IPS DF 6.9 (cell line): ENCODE measurements around the gene PLCH1.

Experiments used
- DNase-seq: peaks from one replicate; pipeline ENCODE4 v3.0.0-alpha.2; 2013; ENCODE audit warnings: low read depth, low spot score
- H3K27ac ChIP-seq: one replicate; pipeline ENCODE4 v1.5.1; 2013; ENCODE audit warnings: low read length, control low read depth
- H3K27me3 ChIP-seq: 2 replicates; pipeline ENCODE4 v1.6.1; 2013; ENCODE audit warnings: mild to moderate bottlenecking, low read length; ENCODE audit not compliant: control insufficient read depth, insufficient read depth
- H3K36me3 ChIP-seq: 2 replicates; pipeline ENCODE4 v1.6.1; 2013; ENCODE audit warnings: low read length; ENCODE audit not compliant: control insufficient read depth, insufficient read depth
- H3K4me1 ChIP-seq: 2 replicates; pipeline ENCODE4 v1.6.1; 2013; ENCODE audit warnings: low read length; ENCODE audit not compliant: control insufficient read depth, insufficient read depth
- H3K4me3 ChIP-seq: 2 replicates; pipeline ENCODE4 v1.5.1; 2013; ENCODE audit warnings: mild to moderate bottlenecking, low read length
- H3K9me3 ChIP-seq: 2 replicates; pipeline ENCODE4 v1.6.1; 2013; ENCODE audit warnings: low read length, inconsistent platforms; ENCODE audit not compliant: control insufficient read depth, insufficient read depth
- WGBS: extraction: QIAGEN DNeasy Blood & Tissue Kit; methylation state at CpG from one replicate; pipeline ENCODE4 v1.1.7; 2013; ENCODE audit warnings: mixed read lengths, missing lambda C conversion rate; ENCODE audit not compliant: insufficient read length, insufficient coverage; 5-methylcytosine and 5-hydroxymethylcytosine counted together

Gene PLCH1

GRCh38 chr3:155727836-155728235 lies 17.0 kb downstream of the PLCH1 start:
- DNase-seq, result no peak
- Histone ChIP-seq H3K9me3 (no peaks in the 10 kb centered on the region), H3K4me3 (no peak overlapping the region), H3K27ac (no peak overlapping the region), H3K27me3 (no peaks in the 10 kb centered on the region), H3K4me1 (no peaks in the 10 kb centered on the region), H3K36me3 (no peaks in the 10 kb centered on the region)
- no CpG with 5 or more reads among the region's 3 CpGs for WGBS

DNA sequence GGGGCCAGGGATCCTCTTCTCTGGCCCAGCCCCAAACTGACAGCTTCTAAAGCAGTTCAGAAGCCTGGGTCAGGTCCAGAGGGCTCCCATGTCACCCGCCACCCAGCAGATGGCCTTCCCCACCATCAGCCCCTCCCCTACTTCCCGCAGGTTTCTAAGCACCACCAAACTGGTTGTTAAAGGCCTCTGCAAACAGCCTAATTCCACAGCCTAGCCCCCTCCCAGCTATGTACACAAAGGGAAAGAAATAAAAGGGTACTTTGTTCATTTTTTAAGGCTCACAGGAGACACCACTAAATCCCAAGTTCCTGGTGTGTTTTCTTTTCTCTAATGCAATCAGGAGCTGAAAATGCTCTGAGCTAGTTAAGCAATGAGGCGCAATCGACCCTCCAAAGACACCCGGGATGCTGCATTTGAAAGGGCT lies 30.6 kb downstream of the PLCH1 start:
- no peak overlapping the region for H3K4me3 ChIP-seq
- no peaks in the 10 kb centered on the region for H3K27me3 ChIP-seq
- no peaks in the 10 kb centered on the region for H3K36me3 ChIP-seq
- peaks cover 2% of the 10 kb centered on the region for H3K9me3 ChIP-seq
- no peaks in the 10 kb centered on the region for H3K4me1 ChIP-seq
- DNase-seq, result peak; percentile 16
- no peak overlapping the region for H3K27ac ChIP-seq
- no CpG with 5 or more reads among the region's 5 CpGs for WGBS

DNA sequence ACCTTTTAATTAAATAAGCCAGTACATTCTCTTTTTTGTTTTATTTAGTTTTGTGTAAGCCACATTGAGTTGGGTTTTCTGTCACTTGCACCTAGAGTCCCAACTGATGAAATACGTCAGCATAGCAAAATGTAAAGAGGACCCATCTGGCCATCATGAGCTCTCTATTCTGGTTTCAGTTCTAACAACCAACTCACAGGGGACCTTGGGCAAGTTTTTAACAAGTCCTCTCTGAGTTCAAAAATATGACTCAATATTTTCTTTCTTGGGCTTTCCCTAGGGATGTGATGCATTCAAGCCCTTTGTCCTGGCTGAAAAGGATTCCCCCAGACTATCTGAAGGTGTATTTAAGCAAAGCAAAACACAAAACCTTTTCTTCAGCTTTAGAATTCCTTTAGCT lies 32.9 kb downstream of the PLCH1 start:
- H3K36me3 ChIP-seq, result no peaks in the 10 kb centered on the region
- no peak for DNase-seq
- H3K4me1 ChIP-seq, result no peaks in the 10 kb centered on the region
- no peak overlapping the region for H3K4me3 ChIP-seq
- no CpG with 5 or more reads among the region's 1 CpG for WGBS
- H3K27me3 ChIP-seq, result no peaks in the 10 kb centered on the region
- no peak overlapping the region for H3K27ac ChIP-seq
- no peaks in the 10 kb centered on the region for H3K9me3 ChIP-seq

DNA sequence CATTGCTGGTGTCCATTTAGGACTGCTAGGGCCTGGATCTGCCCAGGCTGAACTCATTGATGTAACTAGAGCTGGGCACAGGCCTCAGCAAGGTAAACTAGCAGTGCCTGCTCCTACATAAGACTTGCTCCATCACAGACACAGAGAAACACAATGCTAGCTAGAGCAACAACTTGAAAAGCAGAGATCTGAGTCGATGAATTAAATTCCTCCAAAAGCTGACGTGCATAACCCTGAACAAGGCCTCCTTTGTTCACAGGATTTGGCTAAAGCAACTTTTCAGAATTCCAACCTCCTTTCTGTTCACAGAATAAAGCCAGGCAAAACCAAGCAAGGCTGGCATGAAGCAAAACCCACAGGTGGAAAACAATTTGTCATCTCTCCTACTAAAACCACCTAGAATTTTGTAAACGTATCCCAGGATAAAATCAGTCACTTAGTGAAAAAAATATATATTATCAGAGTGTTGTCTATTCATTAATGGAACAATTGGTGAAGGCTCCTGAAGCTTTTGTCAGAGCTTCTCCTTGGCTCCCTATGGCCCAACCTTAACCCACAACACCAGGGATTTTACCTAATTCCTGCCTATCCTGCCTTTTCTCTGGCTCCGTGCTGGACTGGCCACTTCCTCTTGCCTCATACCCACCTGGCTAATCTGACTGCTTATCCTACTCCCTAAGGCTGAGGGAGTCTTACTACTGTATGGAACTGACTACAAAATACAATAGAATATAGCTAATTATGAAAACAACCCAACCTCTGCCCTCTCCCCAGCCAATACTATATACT lies 39.9 kb downstream of the PLCH1 start:
- H3K36me3 ChIP-seq, result no peaks in the 10 kb centered on the region
- no peaks in the 10 kb centered on the region; the same call in 1 of the 2 replicates for H3K4me1 ChIP-seq
- WGBS, result no CpG with 5 or more reads among the region's 4 CpGs
- H3K4me3 ChIP-seq, result no peak overlapping the region
- no peak overlapping the region for H3K27ac ChIP-seq
- no peaks in the 10 kb centered on the region for H3K9me3 ChIP-seq
- DNase-seq, result no peak
- H3K27me3 ChIP-seq, result no peaks in the 10 kb centered on the region

GRCh38 chr3:155704061-155704460 lies 40.8 kb downstream of the PLCH1 start:
- Histone ChIP-seq H3K27me3 (no peaks in the 10 kb centered on the region), H3K36me3 (no peaks in the 10 kb centered on the region), H3K4me1 (no peaks in the 10 kb centered on the region; the same call in 1 of the 2 replicates), H3K9me3 (no peaks in the 10 kb centered on the region), H3K27ac (no peak overlapping the region), H3K4me3 (no peak overlapping the region)
- no peak for DNase-seq
- no CpG with 5 or more reads among the region's 6 CpGs for WGBS

- H3K4me3 ChIP-seq, result no peak overlapping the region
- no peak overlapping the region for H3K27ac ChIP-seq
- H3K4me1 ChIP-seq, result no peaks in the 10 kb centered on the region; the same call in 1 of the 2 replicates
- H3K36me3 ChIP-seq, result no peaks in the 10 kb centered on the region
- WGBS, result 100% methylated on average over 2 of the region's 6 CpGs
- no peaks in the 10 kb centered on the region for H3K27me3 ChIP-seq
- no peaks in the 10 kb centered on the region for H3K9me3 ChIP-seq
- DNase-seq, result no peak
Observed at GRCh38 chr3:155702745-155703591, 41.9 kb downstream of the PLCH1 start.

DNA sequence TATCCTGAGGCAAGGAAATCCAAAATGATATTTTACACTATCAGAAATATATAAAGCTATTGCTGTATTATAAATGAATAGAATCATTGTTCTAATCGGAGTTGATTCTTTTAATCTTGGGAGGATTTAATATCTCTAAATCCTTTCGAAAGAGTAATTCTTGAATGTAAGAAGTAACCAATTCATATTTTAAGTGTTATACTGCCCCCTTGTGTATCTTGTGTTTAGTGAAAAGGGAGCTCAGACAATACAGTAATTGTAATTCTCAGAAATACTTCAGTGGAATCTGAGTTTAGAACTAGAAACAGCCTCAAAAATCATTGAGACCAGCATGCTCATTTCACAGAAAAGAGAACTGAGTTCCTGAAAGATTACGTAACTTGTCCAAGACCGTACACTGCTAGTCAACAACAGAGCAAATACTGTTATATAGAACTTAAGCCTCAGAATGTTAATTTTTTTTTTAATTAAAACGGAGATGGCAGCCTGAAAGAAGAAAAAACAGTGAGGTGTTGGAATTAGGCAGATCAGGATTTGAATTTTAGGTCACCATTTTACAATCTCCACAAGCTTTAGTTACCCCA lies 42.9 kb downstream of the PLCH1 start:
- H3K36me3 ChIP-seq, result no peaks in the 10 kb centered on the region
- DNase-seq, result peak; percentile 13
- no peaks in the 10 kb centered on the region for H3K9me3 ChIP-seq
- WGBS, result no CpG with 5 or more reads among the region's 5 CpGs
- no peaks in the 10 kb centered on the region; the same call in 1 of the 2 replicates for H3K4me1 ChIP-seq
- H3K27me3 ChIP-seq, result no peaks in the 10 kb centered on the region
- H3K4me3 ChIP-seq, result no peak overlapping the region
- H3K27ac ChIP-seq, result no peak overlapping the region

GRCh38 chr3:155697542-155697941 lies 47.3 kb downstream of the PLCH1 start:
- WGBS, result no CpG with 5 or more reads among the region's 2 CpGs
- Histone ChIP-seq H3K36me3 (no peaks in the 10 kb centered on the region), H3K9me3 (no peaks in the 10 kb centered on the region), H3K4me3 (no peak overlapping the region), H3K27me3 (no peaks in the 10 kb centered on the region), H3K4me1 (no peaks in the 10 kb centered on the region), H3K27ac (no peak overlapping the region)
- DNase-seq, result no peak

- DNase-seq, result no peak
- Histone ChIP-seq H3K36me3 (no peaks in the 10 kb centered on the region), H3K4me3 (no peak overlapping the region), H3K9me3 (no peaks in the 10 kb centered on the region), H3K27me3 (no peaks in the 10 kb centered on the region), H3K4me1 (no peaks in the 10 kb centered on the region), H3K27ac (no peak overlapping the region)
Observed at GRCh38 chr3:155690921-155691320, 54.0 kb downstream of the PLCH1 start.

- Histone ChIP-seq H3K27ac (no peak overlapping the region), H3K9me3 (no peaks in the 10 kb centered on the region), H3K36me3 (no peaks in the 10 kb centered on the region), H3K27me3 (no peaks in the 10 kb centered on the region), H3K4me1 (no peaks in the 10 kb centered on the region), H3K4me3 (no peak overlapping the region)
- DNase-seq, result no peak
- WGBS, result no CpG with 5 or more reads among the region's 3 CpGs
Observed at GRCh38 chr3:155688481-155688880, 56.4 kb downstream of the PLCH1 start.
